ENCODE data around the gene KCNK10.

Gene KCNK10

DNA sequence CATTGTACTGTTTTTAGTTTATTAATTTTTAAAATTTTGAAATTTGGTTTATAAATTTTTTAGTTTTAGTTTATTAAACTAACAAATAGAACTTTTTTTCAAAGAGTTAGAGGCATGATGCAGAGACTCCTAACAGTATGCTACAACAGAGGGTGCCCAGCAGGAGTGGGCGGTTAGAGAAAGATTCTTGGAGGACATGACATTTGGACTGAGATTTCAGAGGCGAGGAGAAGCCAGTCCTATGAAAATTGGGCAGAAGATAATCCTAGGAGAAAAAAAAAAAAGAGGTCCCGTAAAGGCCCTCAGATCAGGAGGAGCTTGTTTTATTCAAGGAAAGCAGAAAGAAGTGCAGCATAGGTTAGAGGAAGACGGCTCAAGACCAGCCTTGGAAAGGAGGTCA, 21.7 kb downstream of the KCNK10 start:
- POLR2A ChIA-PET: no interaction called here
- TF ChIP-seq ZNF777 (tag by site-specific recombination; IDR thresholded peaks at IDR 0.05; ENCODE audit: borderline replicate concordance) (no peak), ZFHX2 (tag by site-specific recombination; conservative IDR thresholded peaks at IDR 0.05) (no peak), ZIC2 (tag by site-specific recombination; IDR thresholded peaks at IDR 0.05) (no peak), ZNF311 (tag by site-specific recombination; IDR thresholded peaks at IDR 0.05; ENCODE audit: borderline replicate concordance) (no peak), ZNF274 (IDR thresholded peaks at IDR 0.05; ENCODE audit: low read length) (no peak), ZNF274 (tag by site-specific recombination; IDR thresholded peaks at IDR 0.05; ENCODE audit: borderline replicate concordance) (no peak), ZNF23 (tag by site-specific recombination; IDR thresholded peaks at IDR 0.05; ENCODE audit: borderline replicate concordance) (no peak), ZNF366 (tag by site-specific recombination; conservative IDR thresholded peaks at IDR 0.05) (no peak), GLIS1 (tag by site-specific recombination; IDR thresholded peaks at IDR 0.05) (no peak), ZNF549 (tag by site-specific recombination; IDR thresholded peaks at IDR 0.05) (no peak), ZNF768 (tag by site-specific recombination; IDR thresholded peaks at IDR 0.05) (no peak), KLF10 (tag by site-specific recombination; IDR thresholded peaks at IDR 0.05) (no peak), ZNF529 (tag by site-specific recombination; IDR thresholded peaks at IDR 0.05; ENCODE audit: insufficient replicate concordance) (no peak)
- TF ChIP-seq, protein P1, sequence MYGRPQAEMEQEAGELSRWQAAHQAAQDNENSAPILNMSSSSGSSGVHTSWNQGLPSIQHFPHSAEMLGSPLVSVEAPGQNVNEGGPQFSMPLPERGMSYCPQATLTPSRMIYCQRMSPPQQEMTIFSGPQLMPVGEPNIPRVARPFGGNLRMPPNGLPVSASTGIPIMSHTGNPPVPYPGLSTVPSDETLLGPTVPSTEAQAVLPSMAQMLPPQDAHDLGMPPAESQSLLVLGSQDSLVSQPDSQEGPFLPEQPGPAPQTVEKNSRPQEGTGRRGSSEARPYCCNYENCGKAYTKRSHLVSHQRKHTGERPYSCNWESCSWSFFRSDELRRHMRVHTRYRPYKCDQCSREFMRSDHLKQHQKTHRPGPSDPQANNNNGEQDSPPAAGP (tag by site-specific recombination; IDR thresholded peaks at IDR 0.05): no peak
- TF ChIP-seq, protein P2, sequence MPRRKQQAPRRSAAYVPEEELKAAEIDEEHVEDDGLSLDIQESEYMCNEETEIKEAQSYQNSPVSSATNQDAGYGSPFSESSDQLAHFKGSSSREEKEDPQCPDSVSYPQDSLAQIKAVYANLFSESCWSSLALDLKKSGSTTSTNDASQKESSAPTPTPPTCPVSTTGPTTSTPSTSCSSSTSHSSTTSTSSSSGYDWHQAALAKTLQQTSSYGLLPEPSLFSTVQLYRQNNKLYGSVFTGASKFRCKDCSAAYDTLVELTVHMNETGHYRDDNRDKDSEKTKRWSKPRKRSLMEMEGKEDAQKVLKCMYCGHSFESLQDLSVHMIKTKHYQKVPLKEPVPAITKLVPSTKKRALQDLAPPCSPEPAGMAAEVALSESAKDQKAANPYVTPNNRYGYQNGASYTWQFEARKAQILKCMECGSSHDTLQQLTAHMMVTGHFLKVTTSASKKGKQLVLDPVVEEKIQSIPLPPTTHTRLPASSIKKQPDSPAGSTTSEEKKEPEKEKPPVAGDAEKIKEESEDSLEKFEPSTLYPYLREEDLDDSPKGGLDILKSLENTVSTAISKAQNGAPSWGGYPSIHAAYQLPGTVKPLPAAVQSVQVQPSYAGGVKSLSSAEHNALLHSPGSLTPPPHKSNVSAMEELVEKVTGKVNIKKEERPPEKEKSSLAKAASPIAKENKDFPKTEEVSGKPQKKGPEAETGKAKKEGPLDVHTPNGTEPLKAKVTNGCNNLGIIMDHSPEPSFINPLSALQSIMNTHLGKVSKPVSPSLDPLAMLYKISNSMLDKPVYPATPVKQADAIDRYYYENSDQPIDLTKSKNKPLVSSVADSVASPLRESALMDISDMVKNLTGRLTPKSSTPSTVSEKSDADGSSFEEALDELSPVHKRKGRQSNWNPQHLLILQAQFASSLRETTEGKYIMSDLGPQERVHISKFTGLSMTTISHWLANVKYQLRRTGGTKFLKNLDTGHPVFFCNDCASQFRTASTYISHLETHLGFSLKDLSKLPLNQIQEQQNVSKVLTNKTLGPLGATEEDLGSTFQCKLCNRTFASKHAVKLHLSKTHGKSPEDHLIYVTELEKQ (tag by site-specific recombination; IDR thresholded peaks at IDR 0.05; ENCODE audit: borderline replicate concordance): no peak
- TF ChIP-seq, protein P3, sequence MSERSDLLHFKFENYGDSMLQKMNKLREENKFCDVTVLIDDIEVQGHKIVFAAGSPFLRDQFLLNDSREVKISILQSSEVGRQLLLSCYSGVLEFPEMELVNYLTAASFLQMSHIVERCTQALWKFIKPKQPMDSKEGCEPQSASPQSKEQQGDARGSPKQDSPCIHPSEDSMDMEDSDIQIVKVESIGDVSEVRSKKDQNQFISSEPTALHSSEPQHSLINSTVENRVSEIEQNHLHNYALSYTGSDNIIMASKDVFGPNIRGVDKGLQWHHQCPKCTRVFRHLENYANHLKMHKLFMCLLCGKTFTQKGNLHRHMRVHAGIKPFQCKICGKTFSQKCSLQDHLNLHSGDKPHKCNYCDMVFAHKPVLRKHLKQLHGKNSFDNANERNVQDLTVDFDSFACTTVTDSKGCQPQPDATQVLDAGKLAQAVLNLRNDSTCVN (tag by site-specific recombination; optimal IDR thresholded peaks at IDR 0.05): no peak
- TF ChIP-seq, protein P4, sequence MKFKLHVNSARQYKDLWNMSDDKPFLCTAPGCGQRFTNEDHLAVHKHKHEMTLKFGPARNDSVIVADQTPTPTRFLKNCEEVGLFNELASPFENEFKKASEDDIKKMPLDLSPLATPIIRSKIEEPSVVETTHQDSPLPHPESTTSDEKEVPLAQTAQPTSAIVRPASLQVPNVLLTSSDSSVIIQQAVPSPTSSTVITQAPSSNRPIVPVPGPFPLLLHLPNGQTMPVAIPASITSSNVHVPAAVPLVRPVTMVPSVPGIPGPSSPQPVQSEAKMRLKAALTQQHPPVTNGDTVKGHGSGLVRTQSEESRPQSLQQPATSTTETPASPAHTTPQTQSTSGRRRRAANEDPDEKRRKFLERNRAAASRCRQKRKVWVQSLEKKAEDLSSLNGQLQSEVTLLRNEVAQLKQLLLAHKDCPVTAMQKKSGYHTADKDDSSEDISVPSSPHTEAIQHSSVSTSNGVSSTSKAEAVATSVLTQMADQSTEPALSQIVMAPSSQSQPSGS (tag by site-specific recombination; IDR thresholded peaks at IDR 0.05; ENCODE audit: low read depth): no peak
- TF ChIP-seq, protein P5, sequence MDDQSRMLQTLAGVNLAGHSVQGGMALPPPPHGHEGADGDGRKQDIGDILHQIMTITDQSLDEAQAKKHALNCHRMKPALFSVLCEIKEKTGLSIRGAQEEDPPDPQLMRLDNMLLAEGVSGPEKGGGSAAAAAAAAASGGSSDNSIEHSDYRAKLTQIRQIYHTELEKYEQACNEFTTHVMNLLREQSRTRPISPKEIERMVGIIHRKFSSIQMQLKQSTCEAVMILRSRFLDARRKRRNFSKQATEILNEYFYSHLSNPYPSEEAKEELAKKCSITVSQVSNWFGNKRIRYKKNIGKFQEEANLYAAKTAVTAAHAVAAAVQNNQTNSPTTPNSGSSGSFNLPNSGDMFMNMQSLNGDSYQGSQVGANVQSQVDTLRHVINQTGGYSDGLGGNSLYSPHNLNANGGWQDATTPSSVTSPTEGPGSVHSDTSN (CRISPR knock-in tag; IDR thresholded peaks at IDR 0.05): no peak
- TF ChIP-seq, protein P6, sequence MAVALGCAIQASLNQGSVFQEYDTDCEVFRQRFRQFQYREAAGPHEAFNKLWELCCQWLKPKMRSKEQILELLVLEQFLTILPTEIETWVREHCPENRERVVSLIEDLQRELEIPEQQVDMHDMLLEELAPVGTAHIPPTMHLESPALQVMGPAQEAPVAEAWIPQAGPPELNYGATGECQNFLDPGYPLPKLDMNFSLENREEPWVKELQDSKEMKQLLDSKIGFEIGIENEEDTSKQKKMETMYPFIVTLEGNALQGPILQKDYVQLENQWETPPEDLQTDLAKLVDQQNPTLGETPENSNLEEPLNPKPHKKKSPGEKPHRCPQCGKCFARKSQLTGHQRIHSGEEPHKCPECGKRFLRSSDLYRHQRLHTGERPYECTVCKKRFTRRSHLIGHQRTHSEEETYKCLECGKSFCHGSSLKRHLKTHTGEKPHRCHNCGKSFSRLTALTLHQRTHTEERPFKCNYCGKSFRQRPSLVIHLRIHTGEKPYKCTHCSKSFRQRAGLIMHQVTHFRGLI (tag by site-specific recombination; IDR thresholded peaks at IDR 0.05): no peak
- Histone ChIP-seq H3K4me3 (ENCODE audit: low read depth, low read length) (no peak overlapping the region), H3K9me3 (ENCODE audit: control insufficient read depth, insufficient read depth, low read depth, low read length) (no peaks in the 10 kb centered on the region), H3K36me3 (ENCODE audit: control insufficient read depth in 2 of 2, insufficient read depth in 1 of 2, low read length in 2 of 2) (no peaks in the 10 kb centered on the region), H3K27ac (ENCODE audit: extremely low read depth, low read depth, low read length) (no peak overlapping the region), H3K4me1 (ENCODE audit: control insufficient read depth, insufficient read depth, low read length) (peaks cover 7% of the 10 kb centered on the region)
- CTCF ChIA-PET: no interaction called here

Data from HEK293 (cell line).